Measurements from ENCODE around the gene MAST1.
"Not testable (repeated sequence)": the region's sequence is repeated elsewhere in the genome, so short reads cannot be mapped to it uniquely, and the experiment has no call there.

MAST1 gene

GRCh38 chr19:12806242-12807081 lies 31.9 kb upstream of the MAST1 start, which contains the start of gene RNASEH2A (continued):
- TF ChIP-seq ZNF23 (tag by site-specific recombination; IDR thresholded peaks at IDR 0.05; ENCODE audit: borderline replicate concordance) (no peak), GLI2 (tag by site-specific recombination; IDR thresholded peaks at IDR 0.05; ENCODE audit: borderline replicate concordance, low read depth) (no peak), BCL11A (tag by site-specific recombination; IDR thresholded peaks at IDR 0.05; ENCODE audit: low read depth) (peak; percentile 76; the same call in 1 of the 2 replicates), ZNF658 (tag by site-specific recombination; IDR thresholded peaks at IDR 0.05) (no peak), ZNF777 (tag by site-specific recombination; IDR thresholded peaks at IDR 0.05; ENCODE audit: borderline replicate concordance) (peak; percentile 90; the same call in 1 of the 2 replicates), ZBTB7A (tag by site-specific recombination; IDR thresholded peaks at IDR 0.05; ENCODE audit: low read depth) (peak; percentile 70; the same call in 1 of the 2 replicates)
- TF ChIP-seq, protein P1, sequence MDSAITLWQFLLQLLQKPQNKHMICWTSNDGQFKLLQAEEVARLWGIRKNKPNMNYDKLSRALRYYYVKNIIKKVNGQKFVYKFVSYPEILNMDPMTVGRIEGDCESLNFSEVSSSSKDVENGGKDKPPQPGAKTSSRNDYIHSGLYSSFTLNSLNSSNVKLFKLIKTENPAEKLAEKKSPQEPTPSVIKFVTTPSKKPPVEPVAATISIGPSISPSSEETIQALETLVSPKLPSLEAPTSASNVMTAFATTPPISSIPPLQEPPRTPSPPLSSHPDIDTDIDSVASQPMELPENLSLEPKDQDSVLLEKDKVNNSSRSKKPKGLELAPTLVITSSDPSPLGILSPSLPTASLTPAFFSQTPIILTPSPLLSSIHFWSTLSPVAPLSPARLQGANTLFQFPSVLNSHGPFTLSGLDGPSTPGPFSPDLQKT (IDR thresholded peaks at IDR 0.05; ENCODE audit: borderline replicate concordance, low read depth, low read length): no peak
- TF ChIP-seq, protein P2, sequence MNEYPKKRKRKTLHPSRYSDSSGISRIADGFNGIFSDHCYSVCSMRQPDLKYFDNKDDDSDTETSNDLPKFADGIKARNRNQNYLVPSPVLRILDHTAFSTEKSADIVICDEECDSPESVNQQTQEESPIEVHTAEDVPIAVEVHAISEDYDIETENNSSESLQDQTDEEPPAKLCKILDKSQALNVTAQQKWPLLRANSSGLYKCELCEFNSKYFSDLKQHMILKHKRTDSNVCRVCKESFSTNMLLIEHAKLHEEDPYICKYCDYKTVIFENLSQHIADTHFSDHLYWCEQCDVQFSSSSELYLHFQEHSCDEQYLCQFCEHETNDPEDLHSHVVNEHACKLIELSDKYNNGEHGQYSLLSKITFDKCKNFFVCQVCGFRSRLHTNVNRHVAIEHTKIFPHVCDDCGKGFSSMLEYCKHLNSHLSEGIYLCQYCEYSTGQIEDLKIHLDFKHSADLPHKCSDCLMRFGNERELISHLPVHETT (tag by site-specific recombination; IDR thresholded peaks at IDR 0.05): no peak; the same call in 1 of the 2 replicates

GRCh38 chr19:12815088-12815487 lies 23.2 kb upstream of the MAST1 start:
- H3K4me3 ChIP-seq (ENCODE audit: low read depth, low read length): no peak overlapping the region
- H3K9me3 ChIP-seq (ENCODE audit: control insufficient read depth, insufficient read depth, low read depth, low read length): no peaks in the 10 kb centered on the region
- H3K36me3 ChIP-seq (ENCODE audit: control insufficient read depth in 2 of 2, insufficient read depth in 1 of 2, low read length in 2 of 2): peaks cover 37 to 55% of the 10 kb centered on the region in 2 experiments; a peak in 2 of 3 replicates
- CTCF ChIA-PET: interaction anchor here (0.6 to 2.5 kb wide), 9 partner anchors 10 to 150 kb away, joined by 3 to 13 read pairs (median 3); partner anchors contain the start of genes PRDX2 and THSD8
- POLR2A ChIA-PET: interaction anchor here (0.7 kb wide), 1 partner anchor 106 kb away, joined by 5 read pairs; no protein-coding TSS in a partner anchor
- no peak overlapping the region for H3K27ac ChIP-seq (ENCODE audit: extremely low read depth, low read depth, low read length)
- no peaks in the 10 kb centered on the region for H3K4me1 ChIP-seq (ENCODE audit: control insufficient read depth, insufficient read depth, low read length)
- TF ChIP-seq ZSCAN4 (tag by site-specific recombination; IDR thresholded peaks at IDR 0.05): no peak
- TF ChIP-seq, protein P3, sequence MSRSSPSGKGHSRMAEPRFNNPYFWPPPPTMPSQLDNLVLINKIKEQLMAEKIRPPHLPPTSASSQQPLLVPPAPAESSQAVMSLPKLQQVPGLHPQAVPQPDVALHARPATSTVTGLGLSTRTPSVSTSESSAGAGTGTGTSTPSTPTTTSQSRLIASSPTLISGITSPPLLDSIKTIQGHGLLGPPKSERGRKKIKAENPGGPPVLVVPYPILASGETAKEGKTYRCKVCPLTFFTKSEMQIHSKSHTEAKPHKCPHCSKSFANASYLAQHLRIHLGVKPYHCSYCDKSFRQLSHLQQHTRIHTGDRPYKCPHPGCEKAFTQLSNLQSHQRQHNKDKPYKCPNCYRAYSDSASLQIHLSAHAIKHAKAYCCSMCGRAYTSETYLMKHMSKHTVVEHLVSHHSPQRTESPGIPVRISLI (tag by site-specific recombination; IDR thresholded peaks at IDR 0.05): peak; percentile 70; the same call in 1 of the 2 replicates

DNA sequence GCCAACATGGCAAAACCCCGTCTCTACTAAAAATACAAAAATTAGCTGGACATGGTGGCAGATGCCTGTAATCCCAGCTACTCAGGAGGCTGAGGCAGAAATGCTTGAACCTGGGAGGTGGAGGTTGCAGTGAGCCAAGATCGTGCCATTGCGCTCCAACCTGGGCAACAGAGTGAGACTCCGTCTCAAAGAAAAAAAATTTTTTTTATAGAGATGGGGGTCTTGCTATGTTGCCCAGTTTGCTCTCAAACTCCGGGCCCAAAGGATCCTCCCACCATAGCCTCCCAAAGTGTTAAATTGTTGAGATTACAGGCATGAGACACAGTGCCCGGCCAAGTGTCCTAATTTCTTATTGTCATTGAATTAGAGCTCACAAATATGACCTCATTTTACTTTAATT lies 21.1 kb upstream of the MAST1 start:
- peak; percentile 89 for TF ChIP-seq ZNF121 (tag by site-specific recombination; IDR thresholded peaks at IDR 0.05)
- not testable (repeated sequence) for H3K27ac ChIP-seq (ENCODE audit: extremely low read depth, low read depth, low read length); H3K4me1 ChIP-seq (ENCODE audit: control insufficient read depth, insufficient read depth, low read length); H3K4me3 ChIP-seq (ENCODE audit: low read depth, low read length); H3K9me3 ChIP-seq (ENCODE audit: control insufficient read depth, insufficient read depth, low read depth, low read length)
- POLR2A ChIA-PET: interaction anchor here (0.8 to 1.8 kb wide), 2 partner anchors 10 to 17 kb away, joined by 6 to 10 read pairs; partner anchors contain the start of gene RNASEH2A
- peaks cover 17 to 39% of the 10 kb centered on the region in 2 experiments; a peak in 2 of 3 replicates for H3K36me3 ChIP-seq (ENCODE audit: control insufficient read depth in 2 of 2, insufficient read depth in 1 of 2, low read length in 2 of 2)
- CTCF ChIA-PET: interaction anchor here (0.6 to 1.1 kb wide), 2 partner anchors 52 to 138 kb away, joined by 3 to 4 read pairs; no protein-coding TSS in a partner anchor

- H3K27ac ChIP-seq (ENCODE audit: extremely low read depth, low read depth, low read length); H3K4me1 ChIP-seq (ENCODE audit: control insufficient read depth, insufficient read depth, low read length); H3K4me3 ChIP-seq (ENCODE audit: low read depth, low read length); H3K9me3 ChIP-seq (ENCODE audit: control insufficient read depth, insufficient read depth, low read depth, low read length): not testable (repeated sequence)
- POLR2A ChIA-PET: interaction anchor here (0.8 to 1.8 kb wide), 2 partner anchors 11 to 18 kb away, joined by 6 to 10 read pairs; partner anchors contain the start of gene RNASEH2A
- CTCF ChIA-PET: interaction anchor here (0.6 to 1.1 kb wide), 2 partner anchors 52 to 139 kb away, joined by 3 to 4 read pairs; no protein-coding TSS in a partner anchor
- H3K36me3 ChIP-seq (ENCODE audit: control insufficient read depth in 2 of 2, insufficient read depth in 1 of 2, low read length in 2 of 2): peaks cover 11 to 35% of the 10 kb centered on the region in 2 experiments; a peak in 2 of 3 replicates
Observed at GRCh38 chr19:12817810-12818209, 20.5 kb upstream of the MAST1 start.
